RWPE2 (cell line): Measurements from ENCODE around the gene VAX1.

Experiments used
- ATAC-seq: fragments of 200-7000 bp; cut with Tn5 transposase; 3 replicates; pipeline ENCODE4 v1.9.1; 2021; ENCODE audit warnings: low read depth
- DNase-seq: peaks from one replicate; pipeline ENCODE4 v3.0.0-alpha.2; 2020; ENCODE audit warnings: low spot score
- H3K27ac ChIP-seq: fragments of 450-650 bp; 2 replicates; pipeline ENCODE4 v1.5.1; 2017; ENCODE audit warnings: mild to moderate bottlenecking; ENCODE audit not compliant: poor library complexity, severe bottlenecking
- H3K27me3 ChIP-seq: fragments of 250-450 bp; sonication (Bioruptor Pico); 2 replicates; pipeline ENCODE4 v1.5.1; 2021; ENCODE audit warnings: mild to moderate bottlenecking, moderate library complexity; ENCODE audit not compliant: insufficient read depth, poor library complexity, severe bottlenecking
- H3K36me3 ChIP-seq: fragments of 250-450 bp; sonication (Bioruptor Pico); 2 replicates; pipeline ENCODE4 v1.5.1; 2020; ENCODE audit warnings: low read depth, mild to moderate bottlenecking, moderate library complexity
- H3K4me1 ChIP-seq: fragments of 250-450 bp; sonication (Bioruptor Pico); 2 replicates; pipeline ENCODE4 v1.5.1; 2021; ENCODE audit warnings: mild to moderate bottlenecking, moderate library complexity; ENCODE audit not compliant: insufficient read depth, poor library complexity, severe bottlenecking
- H3K4me3 ChIP-seq: fragments of 250-450 bp; sonication (Bioruptor Pico); 2 replicates; pipeline ENCODE4 v1.5.1; 2021; ENCODE audit warnings: mild to moderate bottlenecking, moderate library complexity; ENCODE audit not compliant: severe bottlenecking
- H3K9me3 ChIP-seq: fragments of 250-450 bp; sonication (Bioruptor Pico); 2 replicates; pipeline ENCODE4 v1.5.1; 2021; ENCODE audit warnings: mild to moderate bottlenecking, moderate library complexity; ENCODE audit not compliant: severe bottlenecking
- TF ChIP-seq, protein P1 (sequence below): fragments of 450-650 bp; IDR thresholded peaks from one replicate; pipeline ENCODE4 v1.5.1; 2017; ENCODE audit warnings: mild to moderate bottlenecking, moderate library complexity; ENCODE audit not compliant: poor library complexity, severe bottlenecking

Gene VAX1

DNA sequence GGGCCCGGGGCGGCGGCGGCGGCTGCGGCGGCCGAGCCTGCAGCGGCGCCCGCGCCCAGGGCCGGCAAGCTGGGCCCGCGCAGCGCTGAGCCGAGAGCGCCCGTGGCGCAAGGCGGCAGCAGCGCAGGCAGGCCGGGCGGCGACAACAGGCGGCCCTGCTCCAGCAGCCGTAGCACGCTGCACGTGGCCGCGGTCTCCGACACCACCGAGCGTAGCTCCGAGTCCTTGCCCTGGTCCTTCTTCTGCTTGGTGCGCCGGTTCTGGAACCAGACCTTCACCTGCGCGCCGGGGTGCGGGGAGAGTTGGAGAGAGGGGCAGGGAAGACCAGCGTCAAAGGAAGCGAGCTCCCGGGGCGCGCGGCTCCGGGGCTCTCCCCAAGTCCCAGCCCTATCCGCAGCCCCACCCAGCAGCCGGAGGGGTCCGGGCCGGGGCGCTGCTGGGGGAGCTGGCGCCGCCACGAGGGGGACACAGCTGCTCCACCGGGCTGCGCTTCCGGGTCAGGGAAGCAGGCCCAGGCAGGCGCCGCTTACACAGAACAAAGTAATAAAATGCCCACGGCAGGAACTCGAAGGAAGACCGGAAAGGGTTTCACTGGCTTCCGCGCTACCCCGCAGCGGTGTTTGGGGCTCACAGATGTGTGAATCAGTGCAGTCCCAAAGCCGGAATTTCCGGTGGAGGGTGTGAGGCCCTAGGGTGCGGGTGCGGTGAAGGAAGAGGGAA is 3.6 kb downstream of the VAX1 start:
- no peak overlapping the region for H3K4me3 ChIP-seq
- H3K27ac ChIP-seq: no peak overlapping the region
- no peaks in the 10 kb centered on the region for H3K4me1 ChIP-seq
- H3K36me3 ChIP-seq: no peaks in the 10 kb centered on the region
- TF ChIP-seq, protein P1, sequence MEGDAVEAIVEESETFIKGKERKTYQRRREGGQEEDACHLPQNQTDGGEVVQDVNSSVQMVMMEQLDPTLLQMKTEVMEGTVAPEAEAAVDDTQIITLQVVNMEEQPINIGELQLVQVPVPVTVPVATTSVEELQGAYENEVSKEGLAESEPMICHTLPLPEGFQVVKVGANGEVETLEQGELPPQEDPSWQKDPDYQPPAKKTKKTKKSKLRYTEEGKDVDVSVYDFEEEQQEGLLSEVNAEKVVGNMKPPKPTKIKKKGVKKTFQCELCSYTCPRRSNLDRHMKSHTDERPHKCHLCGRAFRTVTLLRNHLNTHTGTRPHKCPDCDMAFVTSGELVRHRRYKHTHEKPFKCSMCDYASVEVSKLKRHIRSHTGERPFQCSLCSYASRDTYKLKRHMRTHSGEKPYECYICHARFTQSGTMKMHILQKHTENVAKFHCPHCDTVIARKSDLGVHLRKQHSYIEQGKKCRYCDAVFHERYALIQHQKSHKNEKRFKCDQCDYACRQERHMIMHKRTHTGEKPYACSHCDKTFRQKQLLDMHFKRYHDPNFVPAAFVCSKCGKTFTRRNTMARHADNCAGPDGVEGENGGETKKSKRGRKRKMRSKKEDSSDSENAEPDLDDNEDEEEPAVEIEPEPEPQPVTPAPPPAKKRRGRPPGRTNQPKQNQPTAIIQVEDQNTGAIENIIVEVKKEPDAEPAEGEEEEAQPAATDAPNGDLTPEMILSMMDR: no peak
- DNase-seq (no peak), ATAC-seq (peak; percentile 14; the same call in 2 of the 3 replicates)
- H3K9me3 ChIP-seq: no peaks in the 10 kb centered on the region
- H3K27me3 ChIP-seq: peaks cover 97% of the 10 kb centered on the region

DNA sequence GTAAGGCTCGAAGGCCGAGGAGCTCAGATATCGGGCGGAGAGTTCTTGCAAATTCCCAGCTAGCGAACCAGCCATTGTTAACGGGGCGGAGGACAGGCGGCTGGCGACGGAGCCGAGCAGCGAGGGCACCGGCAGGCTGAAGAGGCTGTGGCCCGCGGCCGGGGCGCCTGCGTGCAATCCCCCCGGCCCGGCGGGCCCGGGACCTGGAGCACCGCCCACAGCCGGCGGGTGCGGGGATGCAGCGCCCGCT is 4.1 kb downstream of the VAX1 start:
- H3K9me3 ChIP-seq: no peaks in the 10 kb centered on the region
- TF ChIP-seq, protein P1: no peak

DNA sequence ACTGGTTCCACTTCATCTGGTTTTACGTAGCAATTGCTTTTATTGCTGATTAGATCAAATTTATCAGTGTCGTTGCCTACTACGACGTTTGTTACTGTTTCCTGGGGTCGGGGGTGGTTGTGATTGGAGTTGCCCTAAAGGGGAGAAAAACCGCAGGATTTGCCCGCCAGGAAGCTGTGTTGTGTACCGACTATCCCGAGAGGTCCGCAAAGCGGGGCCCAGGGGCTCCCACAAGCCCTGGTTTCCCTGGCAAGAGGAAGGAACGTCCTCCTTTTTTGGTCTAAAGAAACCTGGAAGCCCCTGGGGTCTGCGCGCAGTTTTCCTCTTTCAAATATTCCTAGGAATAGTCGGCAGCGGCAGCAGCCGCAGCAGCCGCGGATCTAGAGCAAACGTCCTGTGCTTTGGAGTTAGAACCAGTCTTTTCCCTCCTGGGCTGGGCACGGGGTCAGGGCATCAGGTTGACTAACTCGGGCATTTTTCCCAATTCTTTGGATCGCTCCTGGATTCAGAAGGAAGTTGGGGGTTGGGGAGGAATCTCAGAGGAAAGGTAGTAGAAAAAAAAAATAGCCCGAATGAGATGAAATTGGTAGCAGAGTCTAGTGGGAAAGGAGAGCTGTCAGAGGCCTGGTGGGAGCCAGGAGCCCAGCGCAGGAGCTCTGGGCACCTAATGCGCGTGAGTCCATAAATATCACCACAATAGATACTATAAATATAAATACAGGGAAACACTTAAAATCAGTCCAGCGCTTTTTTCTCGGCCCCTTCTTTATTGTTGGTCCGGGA is 4.6 kb downstream of the VAX1 start:
- no peak for ATAC-seq
- Histone ChIP-seq H3K4me1 (no peaks in the 10 kb centered on the region), H3K36me3 (no peaks in the 10 kb centered on the region), H3K4me3 (no peak overlapping the region), H3K27me3 (peaks cover 98% of the 10 kb centered on the region), H3K27ac (no peak overlapping the region), H3K9me3 (no peaks in the 10 kb centered on the region)
- TF ChIP-seq, protein P1: no peak
- DNase-seq: no peak

More for the DNA sequence above, 4.1 kb downstream of the VAX1 start:
- ATAC-seq (no peak), DNase-seq (no peak)
- Histone ChIP-seq H3K27ac (no peak overlapping the region), H3K4me1 (no peaks in the 10 kb centered on the region), H3K4me3 (no peak overlapping the region), H3K27me3 (peaks cover 98% of the 10 kb centered on the region), H3K36me3 (no peaks in the 10 kb centered on the region)

DNA sequence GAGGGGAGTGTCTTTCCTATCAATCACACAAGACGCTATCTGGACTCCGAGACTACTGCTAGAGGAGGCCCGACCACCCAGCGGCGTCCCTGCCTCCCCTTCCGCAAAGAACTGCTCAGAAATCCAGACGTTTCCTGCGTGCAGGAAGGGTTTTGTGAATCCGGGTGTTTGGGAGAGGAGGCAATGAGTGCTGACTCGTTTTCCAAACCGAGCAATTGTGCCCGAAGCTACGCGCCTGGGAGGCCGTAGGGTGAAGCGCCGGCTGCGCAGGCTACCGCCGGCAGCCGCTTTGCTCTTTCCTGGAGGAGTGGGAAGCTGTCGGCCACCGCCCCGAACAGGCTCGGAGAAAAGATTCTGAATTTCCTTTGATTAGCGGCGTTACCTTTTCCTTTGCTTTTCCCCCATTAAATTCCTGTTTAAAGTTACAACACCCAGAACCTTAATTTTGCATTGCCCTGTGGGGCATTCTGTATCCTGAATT is 5.3 kb downstream of the VAX1 start:
- Histone ChIP-seq H3K4me1 (no peaks in the 10 kb centered on the region), H3K27ac (no peak overlapping the region), H3K36me3 (no peaks in the 10 kb centered on the region), H3K27me3 (peaks cover 98% of the 10 kb centered on the region), H3K9me3 (no peaks in the 10 kb centered on the region), H3K4me3 (no peak overlapping the region)
- TF ChIP-seq, protein P1: no peak
- no peak for ATAC-seq
- no peak for DNase-seq
